ENCODE data around the gene ABAT. TPM values are rescaled to one million over a fixed set of nuclear protein-coding genes. Genes with fewer than 3 reads are reported as not detected.

Gene ABAT
- total RNA-seq, 6 experiments from 2014 or later = 160 to 378 (median 305) TPM

DNA sequence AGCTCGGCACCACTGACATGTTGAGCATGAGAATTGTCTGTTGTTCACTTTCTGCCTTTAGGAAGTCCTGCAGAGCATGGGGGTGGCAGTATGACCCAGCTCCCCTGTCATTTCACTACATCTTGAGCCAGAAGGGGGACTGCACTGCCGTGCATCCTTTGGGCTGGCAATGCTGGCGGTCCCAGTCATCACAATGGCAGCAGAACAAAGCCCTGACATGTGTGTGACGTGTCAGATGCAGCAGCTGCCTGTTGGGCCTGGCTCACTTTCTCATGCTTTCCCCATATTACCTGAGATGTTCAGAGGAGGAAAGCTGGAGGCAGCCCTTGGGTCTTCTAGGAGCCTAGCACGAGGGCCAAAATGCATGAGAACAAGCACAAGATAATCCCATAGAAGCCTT, 6.3 kb upstream of the ABAT start:
- no peaks in the 10 kb centered on the region for H3K4me1 ChIP-seq
- H3K27me3 ChIP-seq = no peaks in the 10 kb centered on the region
- intact Hi-C loops (cut with DNase I) = loop anchor here (10.0 kb wide), 1 partner anchor 117 kb away; no protein-coding TSS in a partner anchor
- no peak for DNase-seq
- H3K27ac ChIP-seq = no peak overlapping the region
- peaks cover 0 to 3% (median 0%) of the 10 kb centered on the region in 4 donors for H3K36me3 ChIP-seq
- TF ChIP-seq, protein P1, sequence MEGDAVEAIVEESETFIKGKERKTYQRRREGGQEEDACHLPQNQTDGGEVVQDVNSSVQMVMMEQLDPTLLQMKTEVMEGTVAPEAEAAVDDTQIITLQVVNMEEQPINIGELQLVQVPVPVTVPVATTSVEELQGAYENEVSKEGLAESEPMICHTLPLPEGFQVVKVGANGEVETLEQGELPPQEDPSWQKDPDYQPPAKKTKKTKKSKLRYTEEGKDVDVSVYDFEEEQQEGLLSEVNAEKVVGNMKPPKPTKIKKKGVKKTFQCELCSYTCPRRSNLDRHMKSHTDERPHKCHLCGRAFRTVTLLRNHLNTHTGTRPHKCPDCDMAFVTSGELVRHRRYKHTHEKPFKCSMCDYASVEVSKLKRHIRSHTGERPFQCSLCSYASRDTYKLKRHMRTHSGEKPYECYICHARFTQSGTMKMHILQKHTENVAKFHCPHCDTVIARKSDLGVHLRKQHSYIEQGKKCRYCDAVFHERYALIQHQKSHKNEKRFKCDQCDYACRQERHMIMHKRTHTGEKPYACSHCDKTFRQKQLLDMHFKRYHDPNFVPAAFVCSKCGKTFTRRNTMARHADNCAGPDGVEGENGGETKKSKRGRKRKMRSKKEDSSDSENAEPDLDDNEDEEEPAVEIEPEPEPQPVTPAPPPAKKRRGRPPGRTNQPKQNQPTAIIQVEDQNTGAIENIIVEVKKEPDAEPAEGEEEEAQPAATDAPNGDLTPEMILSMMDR (IDR thresholded peaks at IDR 0.05) = no peak
- TF ChIP-seq POLR2A (IDR thresholded peaks at IDR 0.05) = no peak
- ATAC-seq = no peak
- no peak overlapping the region for H3K4me3 ChIP-seq
- H3K9me3 ChIP-seq = no peaks in the 10 kb centered on the region
- no CpG with 5 or more reads among the region's 5 CpGs for WGBS (ENCODE audit: insufficient coverage, low coverage, low lambda C conversion rate, missing lambda C conversion rate)

DNA sequence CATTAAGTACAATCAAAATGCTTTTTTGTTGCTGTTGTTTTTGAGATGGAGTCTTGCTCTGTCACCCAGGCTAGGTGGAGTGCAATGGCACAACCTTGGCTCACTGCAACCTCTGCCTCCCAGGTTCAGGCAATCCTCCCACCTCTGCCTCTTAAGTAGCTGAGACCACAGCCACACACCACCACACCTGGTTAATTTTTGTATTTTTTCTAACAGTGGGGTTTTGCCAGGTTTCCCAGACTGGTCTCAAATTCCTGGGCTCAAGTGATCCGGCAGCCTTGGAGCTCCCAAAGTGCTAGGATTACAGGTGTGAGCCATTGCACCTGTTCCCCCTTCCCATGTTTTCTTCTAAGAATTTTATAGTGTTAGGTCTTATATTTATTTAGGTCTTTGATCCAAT, 4.9 kb upstream of the ABAT start:
- Histone ChIP-seq H3K27me3 (no peaks in the 10 kb centered on the region), H3K4me3 (no peak overlapping the region), H3K4me1 (peaks cover 0 to 4% (median 0%) of the 10 kb centered on the region in 4 donors), H3K27ac (no peak overlapping the region), H3K36me3 (peaks cover 0 to 3% (median 0%) of the 10 kb centered on the region in 4 donors), H3K9me3 (no peaks in the 10 kb centered on the region)
- 27% methylated on average over 1 of the region's 1 CpG for WGBS (ENCODE audit: insufficient coverage, low coverage, low lambda C conversion rate, missing lambda C conversion rate)
- ATAC-seq (no peak), DNase-seq (no peak)
- intact Hi-C loops (cut with DNase I) = loop anchor here (10.0 kb wide), 1 partner anchor 115 kb away; no protein-coding TSS in a partner anchor
- TF ChIP-seq, protein P1 (IDR thresholded peaks at IDR 0.05) = no peak
- no peak for TF ChIP-seq POLR2A (IDR thresholded peaks at IDR 0.05)

DNA sequence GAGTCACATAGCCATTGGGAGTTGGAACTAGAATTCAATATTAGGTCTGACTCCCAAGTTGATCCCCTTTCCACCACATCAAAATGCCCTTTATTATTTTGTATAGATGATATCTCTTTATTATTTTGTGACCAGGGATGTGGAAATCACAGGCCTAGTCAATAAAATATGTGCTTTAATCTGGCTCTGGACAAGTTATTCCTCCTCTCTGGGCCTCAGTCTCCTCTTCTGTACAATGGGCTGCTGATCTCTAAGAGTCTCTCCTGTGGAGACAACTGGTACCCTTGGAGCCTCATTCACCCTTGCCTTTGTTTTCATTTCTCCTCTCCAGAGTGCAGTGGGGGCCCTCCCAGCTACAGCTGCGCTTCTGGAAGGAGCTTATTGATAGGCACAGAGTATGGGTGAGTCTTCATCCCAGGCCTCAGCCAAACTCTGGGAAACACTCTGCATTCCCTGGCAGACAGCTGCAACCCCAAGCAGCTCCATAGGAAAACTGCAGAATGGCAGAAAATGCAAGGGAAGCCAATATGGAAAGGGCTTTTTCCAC, 4.3 kb upstream of the ABAT start:
- intact Hi-C loops (cut with DNase I) = loop anchor here in 1 of 2 donors (10.0 kb wide), 1 partner anchor 55 kb away; no protein-coding TSS in a partner anchor
- Histone ChIP-seq H3K9me3 (no peaks in the 10 kb centered on the region), H3K36me3 (peaks cover 0 to 3% (median 0%) of the 10 kb centered on the region in 4 donors), H3K27me3 (no peaks in the 10 kb centered on the region), H3K4me1 (peaks cover 0 to 4% (median 0%) of the 10 kb centered on the region in 4 donors), H3K27ac (no peak overlapping the region), H3K4me3 (no peak overlapping the region)
- TF ChIP-seq, protein P1 (IDR thresholded peaks at IDR 0.05) = no peak
- TF ChIP-seq POLR2A (IDR thresholded peaks at IDR 0.05) = no peak
- DNase-seq (no peak), ATAC-seq (no peak)
- WGBS (ENCODE audit: insufficient coverage, low coverage, low lambda C conversion rate, missing lambda C conversion rate) = 100% methylated on average over 1 of the region's 1 CpG

DNA sequence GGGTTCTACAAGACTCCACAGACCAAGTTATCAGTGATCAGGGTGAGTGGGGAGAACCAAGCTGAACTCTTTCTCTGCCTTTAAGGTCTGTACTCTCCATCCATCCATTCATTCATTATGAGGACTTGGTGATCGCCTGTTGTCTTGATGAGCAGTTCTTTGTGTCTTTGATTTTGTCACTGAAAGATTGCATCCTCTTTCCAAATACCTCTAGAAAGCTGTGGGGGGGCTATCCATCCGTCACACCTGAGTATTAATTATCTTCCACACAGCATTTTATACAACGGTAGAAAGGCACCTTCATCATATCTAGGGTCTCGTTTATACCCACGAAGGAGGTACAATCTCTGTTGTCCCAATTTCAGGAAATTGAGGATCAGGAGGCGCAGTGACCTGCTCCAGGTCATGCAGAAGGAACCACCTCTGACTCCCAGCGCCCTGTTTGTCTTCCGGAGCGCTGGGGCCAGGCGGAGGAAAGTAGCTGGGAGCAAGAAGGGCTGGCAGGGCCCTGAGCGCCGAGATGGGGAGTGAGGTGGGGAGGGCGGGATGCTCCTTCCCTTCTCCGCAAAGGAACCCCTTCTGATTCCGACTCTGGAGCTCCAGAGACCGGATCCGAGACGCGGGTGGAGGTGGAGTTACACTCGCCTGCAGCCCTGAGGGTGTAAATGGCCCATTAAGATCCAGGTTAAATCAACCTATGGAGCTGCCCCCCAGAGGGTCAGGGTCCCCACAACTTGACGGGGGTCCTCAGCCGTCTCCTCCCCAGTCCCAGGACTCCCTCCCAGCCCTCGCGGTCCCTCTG, 605 bp upstream of the ABAT start:
- DNase-seq = peak in 1 of 3 donors; percentile 61
- 19% methylated on average over 11 of the region's 24 CpGs for WGBS (ENCODE audit: insufficient coverage, low coverage, low lambda C conversion rate, missing lambda C conversion rate)
- Histone ChIP-seq H3K9me3 (no peaks in the 10 kb centered on the region), H3K36me3 (no peaks in the 10 kb centered on the region), H3K4me1 (peaks cover 0 to 24% (median 10%) of the 10 kb centered on the region in 4 donors), H3K27me3 (no peaks in the 10 kb centered on the region), H3K4me3 (peak overlapping the region; percentile 77 to 94 (median 83)), H3K27ac (peak overlapping the region in 2 of 3 donors; percentile 49 to 81)
- intact Hi-C loops (cut with DNase I) = loop anchor here in 1 of 2 donors (10.0 kb wide), 1 partner anchor 51 kb away; no protein-coding TSS in a partner anchor
- ATAC-seq = peak; percentile 35 to 67 (median 61)
- TF ChIP-seq POLR2A (IDR thresholded peaks at IDR 0.05) = no peak
- TF ChIP-seq, protein P1 (IDR thresholded peaks at IDR 0.05) = no peak

All from right lobe of liver (tissue), 6 donors.